Lower lobe of right lung (tissue), 2 donors: ENCODE results near the gene NFILZ. TPM values are rescaled to one million over a fixed set of nuclear protein-coding genes. Genes with fewer than 3 reads are reported as not detected.

Experiments used
- ATAC-seq, 2 donors: fragments of 200-7000 bp; cut with Tn5 transposase; one replicate each; pipeline ENCODE4 v1.9.1; 2020 to 2022; ENCODE audit warnings: mild to moderate bottlenecking in 2 of 2, moderate library complexity in 2 of 2
- DNase-seq: peaks from one replicate; pipeline ENCODE4 v3.0.0-alpha.2; 2020
- H3K27ac ChIP-seq: fragments of 200-600 bp; one replicate; pipeline ENCODE4 v1.8.0; 2022
- H3K27me3 ChIP-seq: fragments of 200-600 bp; one replicate; pipeline ENCODE4 v1.8.0; 2022; ENCODE audit warnings: low read depth
- H3K36me3 ChIP-seq: fragments of 200-600 bp; one replicate; pipeline ENCODE4 v1.8.0; 2022; ENCODE audit warnings: mild to moderate bottlenecking
- H3K4me1 ChIP-seq: fragments of 200-600 bp; one replicate; pipeline ENCODE4 v1.8.0; 2022
- H3K4me3 ChIP-seq: fragments of 200-600 bp; one replicate; pipeline ENCODE4 v1.8.0; 2022; ENCODE audit warnings: mild to moderate bottlenecking
- H3K9me3 ChIP-seq: fragments of 200-600 bp; one replicate; pipeline ENCODE4 v1.8.0; 2022
- intact Hi-C: fragments of 100-400 bp; cut with DNase I; formaldehyde crosslinking; loops from one replicate; pipeline ENCODE4 v1.11.0; 2022
- total RNA-seq: library from RNA; stranded (reverse); fragmentation: NEBNext Ultra II Directional; extraction: Animal tissue kit (Norgen Biotek cat#: 25700); gene quantifications from one replicate; pipeline ENCODE4 v1.2.1, GENCODE V29; 2021
- TF ChIP-seq, protein P1 (sequence below): fragments of 200-600 bp; IDR thresholded peaks from one replicate; pipeline ENCODE4 v1.8.0; 2022; ENCODE audit warnings: antibody characterized with exemption, mild to moderate bottlenecking
- donor health status: DM: no; HTN: yes; CAD: no; lungs with severe emphysema.

The NFILZ gene
- total RNA-seq, 1 donor from 2014 or later, result not detected

GRCh38 chr19:8609279-8610040, 21.0 kb upstream of the NFILZ start:
- peaks cover 5% of the 10 kb centered on the region for H3K9me3 ChIP-seq
- peaks cover 20% of the 10 kb centered on the region for H3K4me1 ChIP-seq
- ATAC-seq, result peak; percentile 64 to 73
- H3K36me3 ChIP-seq, result peaks cover 6% of the 10 kb centered on the region
- peak overlapping the region; percentile 66 for H3K4me3 ChIP-seq
- intact Hi-C loops, result no loop called here
- TF ChIP-seq, protein P1, sequence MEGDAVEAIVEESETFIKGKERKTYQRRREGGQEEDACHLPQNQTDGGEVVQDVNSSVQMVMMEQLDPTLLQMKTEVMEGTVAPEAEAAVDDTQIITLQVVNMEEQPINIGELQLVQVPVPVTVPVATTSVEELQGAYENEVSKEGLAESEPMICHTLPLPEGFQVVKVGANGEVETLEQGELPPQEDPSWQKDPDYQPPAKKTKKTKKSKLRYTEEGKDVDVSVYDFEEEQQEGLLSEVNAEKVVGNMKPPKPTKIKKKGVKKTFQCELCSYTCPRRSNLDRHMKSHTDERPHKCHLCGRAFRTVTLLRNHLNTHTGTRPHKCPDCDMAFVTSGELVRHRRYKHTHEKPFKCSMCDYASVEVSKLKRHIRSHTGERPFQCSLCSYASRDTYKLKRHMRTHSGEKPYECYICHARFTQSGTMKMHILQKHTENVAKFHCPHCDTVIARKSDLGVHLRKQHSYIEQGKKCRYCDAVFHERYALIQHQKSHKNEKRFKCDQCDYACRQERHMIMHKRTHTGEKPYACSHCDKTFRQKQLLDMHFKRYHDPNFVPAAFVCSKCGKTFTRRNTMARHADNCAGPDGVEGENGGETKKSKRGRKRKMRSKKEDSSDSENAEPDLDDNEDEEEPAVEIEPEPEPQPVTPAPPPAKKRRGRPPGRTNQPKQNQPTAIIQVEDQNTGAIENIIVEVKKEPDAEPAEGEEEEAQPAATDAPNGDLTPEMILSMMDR, result peak; percentile 23
- DNase-seq, result peak; percentile 75
- H3K27ac ChIP-seq, result peak overlapping the region; percentile 82
- H3K27me3 ChIP-seq, result peaks cover 6% of the 10 kb centered on the region

- H3K9me3 ChIP-seq, result no peaks in the 10 kb centered on the region
- H3K27me3 ChIP-seq, result peaks cover 6% of the 10 kb centered on the region
- peak within 1 kb of the TSS; percentile 82 for H3K27ac ChIP-seq
- no peaks in the 10 kb centered on the region for H3K36me3 ChIP-seq
- ATAC-seq (peak; percentile 20 to 50), DNase-seq (no peak)
- H3K4me3 ChIP-seq, result peak within 1 kb of the TSS; percentile 66
- TF ChIP-seq, protein P1, result no peak
- intact Hi-C loops, result no loop called here
- H3K4me1 ChIP-seq, result peaks cover 20% of the 10 kb centered on the region
These were observed 20.1 kb upstream of the NFILZ start, which contains the start of gene ADAMTS10 for GRCh38 chr19:8610041-8610935. Gene ADAMTS10 (minus strand): TSS chr19:8610715. CDS start chr19:8605710, 5,005 bp downstream.

DNA sequence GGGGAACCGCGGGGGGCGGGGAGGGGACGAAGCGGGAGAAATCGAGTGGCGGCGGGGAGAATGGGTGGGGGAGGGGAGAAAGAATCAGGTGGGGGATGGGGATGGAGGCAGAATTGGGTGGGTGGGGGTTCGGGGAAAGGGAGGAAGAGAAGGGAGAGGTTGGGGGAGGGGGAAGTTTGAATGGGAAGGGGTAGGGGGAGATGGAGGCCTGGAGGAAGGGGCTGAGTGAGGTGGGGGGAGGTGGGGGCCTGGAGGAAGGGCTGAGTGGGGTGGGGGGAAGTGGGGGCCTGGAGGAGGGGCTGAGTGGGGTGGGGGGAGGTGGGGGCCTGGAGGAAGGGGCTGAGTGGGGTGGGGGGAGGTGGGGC, 19.5 kb upstream of the NFILZ start:
- H3K9me3 ChIP-seq, result no peaks in the 10 kb centered on the region
- no peak for DNase-seq
- intact Hi-C loops, result no loop called here
- peak overlapping the region; percentile 66 for H3K4me3 ChIP-seq
- H3K4me1 ChIP-seq, result peaks cover 20% of the 10 kb centered on the region
- TF ChIP-seq, protein P1, result no peak
- ATAC-seq, result no peak
- peak overlapping the region; percentile 24 for H3K27ac ChIP-seq
- H3K27me3 ChIP-seq, result peaks cover 6% of the 10 kb centered on the region
- no peaks in the 10 kb centered on the region for H3K36me3 ChIP-seq

GRCh38 chr19:8611391-8611876, 19.0 kb upstream of the NFILZ start:
- intact Hi-C loops, result no loop called here
- H3K27ac ChIP-seq, result peak overlapping the region; percentile 18
- DNase-seq (no peak), ATAC-seq (no peak)
- H3K9me3 ChIP-seq, result no peaks in the 10 kb centered on the region
- H3K36me3 ChIP-seq, result no peaks in the 10 kb centered on the region
- no peak overlapping the region for H3K4me3 ChIP-seq
- H3K4me1 ChIP-seq, result peaks cover 20% of the 10 kb centered on the region
- peaks cover 6% of the 10 kb centered on the region for H3K27me3 ChIP-seq
- TF ChIP-seq, protein P1, result no peak

GRCh38 chr19:8611877-8612806, 18.3 kb upstream of the NFILZ start:
- DNase-seq (no peak), ATAC-seq (peak in 1 of 2 donors; percentile 2)
- intact Hi-C loops, result no loop called here
- peaks cover 6% of the 10 kb centered on the region for H3K27me3 ChIP-seq
- TF ChIP-seq, protein P1, result no peak
- H3K27ac ChIP-seq, result peak overlapping the region; percentile 18
- peaks cover 20% of the 10 kb centered on the region for H3K4me1 ChIP-seq
- H3K36me3 ChIP-seq, result no peaks in the 10 kb centered on the region
- no peaks in the 10 kb centered on the region for H3K9me3 ChIP-seq
- no peak overlapping the region for H3K4me3 ChIP-seq
